DMS 273 (cell line): ENCODE results near the gene C1orf21.

Experiments
- DNase-seq: peaks from one replicate; lab custom pipeline; 2025; ENCODE audit not compliant: unreplicated experiment; lab: John Stamatoyannopoulos, UW

C1orf21 gene

DNA sequence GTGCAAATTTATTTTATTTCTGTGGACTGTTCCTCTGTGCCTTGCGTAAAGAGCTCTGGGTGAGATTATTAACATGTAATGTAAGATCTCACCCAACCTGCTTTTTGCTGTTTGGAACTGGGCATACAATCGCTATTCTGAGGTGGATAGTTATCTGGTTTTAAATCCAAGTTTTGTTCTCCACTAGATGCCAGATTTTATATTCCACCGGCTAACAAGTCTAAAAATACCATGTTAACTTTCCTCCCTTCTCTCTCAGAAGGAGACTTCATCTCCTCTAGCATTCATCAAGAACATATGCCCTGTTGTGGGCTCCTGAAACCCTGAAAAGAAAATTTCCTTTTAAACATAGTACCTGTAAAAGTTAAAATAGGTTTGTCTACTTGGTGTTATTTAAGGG lies 56.4 kb downstream of the C1orf21 start:
- DNase-seq: no peak

- DNase-seq: no peak
Measured at GRCh38 chr1:184443624-184444023, 56.8 kb downstream of the C1orf21 start.

- DNase-seq: no peak
Measured at GRCh38 chr1:184445997-184446396, 59.2 kb downstream of the C1orf21 start.

DNA sequence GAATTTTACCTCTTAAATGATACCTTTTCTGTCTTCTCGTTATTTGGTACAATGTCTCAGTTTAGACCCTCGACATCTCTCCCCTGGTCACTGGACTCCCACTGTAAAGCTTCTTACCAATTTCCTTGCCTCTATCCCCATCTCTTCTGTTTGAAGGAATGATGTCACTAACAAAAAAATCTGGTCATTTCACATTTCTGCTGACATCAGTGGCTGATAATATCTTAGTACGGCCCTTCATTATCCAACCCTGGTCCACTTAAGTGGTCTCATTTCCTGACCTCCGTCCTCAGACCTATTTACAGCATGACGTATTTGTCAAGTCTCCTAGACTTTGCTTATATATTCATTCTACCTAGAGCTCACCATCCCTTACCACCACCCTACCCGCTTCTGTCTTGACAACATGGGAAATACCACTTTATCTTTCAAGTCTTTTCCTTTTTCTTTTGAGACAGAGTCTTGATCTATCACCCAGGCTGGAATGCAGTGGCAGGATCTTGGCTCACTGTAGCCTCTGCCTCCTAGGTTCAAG lies 60.9 kb downstream of the C1orf21 start:
- no peak for DNase-seq

GRCh38 chr1:184449916-184450315 lies 63.1 kb downstream of the C1orf21 start:
- DNase-seq: no peak

- no peak for DNase-seq
Measured at GRCh38 chr1:184455786-184456185, 69.0 kb downstream of the C1orf21 start.

DNA sequence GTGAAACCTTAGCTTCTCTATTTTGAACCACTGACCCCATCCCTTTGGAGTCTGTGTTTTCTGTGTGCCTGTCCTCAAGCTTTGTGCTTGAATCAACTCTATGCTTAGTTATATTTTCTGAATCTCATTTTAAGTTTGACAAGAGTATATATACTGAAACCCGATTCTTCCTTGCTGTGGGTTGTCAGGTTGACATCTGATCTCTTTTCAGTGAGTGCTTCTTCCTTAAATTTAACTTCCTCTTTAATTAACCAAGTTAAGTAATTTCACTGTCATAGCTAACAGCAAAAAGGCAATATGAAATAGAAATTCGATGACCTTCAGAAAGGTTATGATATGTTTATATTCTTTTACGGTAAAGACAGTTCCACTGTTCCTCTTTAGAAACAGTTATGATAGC lies 69.4 kb downstream of the C1orf21 start:
- DNase-seq: no peak

DNA sequence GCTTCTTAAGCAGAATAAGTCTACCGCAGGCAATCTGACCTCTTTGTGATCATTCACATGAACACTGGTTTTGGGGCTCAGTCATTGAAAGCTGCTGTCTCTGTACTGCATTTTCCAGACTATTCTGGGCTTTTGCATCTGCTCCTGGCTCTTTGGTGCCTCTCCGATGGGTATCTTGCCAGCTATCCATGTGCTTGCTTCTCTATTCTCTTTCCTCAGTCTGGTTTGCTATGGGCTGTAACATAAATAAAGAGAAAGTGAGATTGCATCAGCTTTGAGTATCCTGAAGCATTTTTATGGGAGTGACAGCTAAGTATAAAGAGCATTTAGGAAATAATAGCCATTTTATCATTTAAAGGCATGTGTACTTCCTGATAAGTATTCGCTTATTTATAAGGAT lies 70.7 kb downstream of the C1orf21 start:
- no peak for DNase-seq

- DNase-seq: no peak
Measured at GRCh38 chr1:184461321-184461720, 74.5 kb downstream of the C1orf21 start.

DNA sequence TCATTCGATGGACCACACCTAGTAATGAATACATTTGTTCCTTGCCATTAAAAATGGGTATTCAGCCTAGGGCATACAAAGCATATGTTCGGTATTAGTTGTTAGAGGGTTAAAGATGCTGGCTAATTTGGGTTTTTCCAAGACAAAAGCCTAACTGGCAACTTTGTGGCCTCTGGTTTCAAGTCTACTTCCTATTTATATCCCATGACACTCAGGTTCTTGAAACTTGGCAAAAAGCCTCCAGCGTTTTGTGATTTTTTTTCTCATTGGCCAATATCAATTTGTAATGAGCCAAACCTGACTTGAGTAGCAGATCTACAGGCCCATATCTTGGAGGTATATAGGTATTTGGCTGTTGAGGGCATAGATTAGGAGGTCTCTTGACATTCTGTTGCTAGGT lies 75.3 kb downstream of the C1orf21 start:
- no peak for DNase-seq

GRCh38 chr1:184462990-184463389 lies 76.2 kb downstream of the C1orf21 start:
- no peak for DNase-seq

GRCh38 chr1:184463680-184464079 lies 76.9 kb downstream of the C1orf21 start:
- DNase-seq: no peak

DNA sequence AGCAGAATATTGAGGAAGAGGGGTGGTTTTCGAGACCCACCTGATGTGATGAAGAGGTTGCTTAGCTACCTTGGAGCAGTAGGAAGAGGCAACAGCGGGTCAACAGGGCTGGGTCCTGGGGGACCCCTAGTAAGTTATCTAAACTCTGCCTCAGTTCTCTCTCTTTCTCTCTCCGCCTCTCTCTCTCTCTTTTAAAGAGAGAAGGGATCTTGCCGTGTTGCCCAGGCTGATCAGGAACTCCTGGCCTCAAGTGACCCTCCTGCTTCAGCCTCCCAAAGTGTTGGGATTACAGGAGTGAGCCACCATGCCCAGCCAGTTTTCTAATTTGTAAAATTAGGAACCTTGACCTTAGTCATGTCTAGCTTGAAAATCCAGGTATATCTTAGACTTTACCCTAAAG lies 77.9 kb downstream of the C1orf21 start:
- DNase-seq: no peak

DNA sequence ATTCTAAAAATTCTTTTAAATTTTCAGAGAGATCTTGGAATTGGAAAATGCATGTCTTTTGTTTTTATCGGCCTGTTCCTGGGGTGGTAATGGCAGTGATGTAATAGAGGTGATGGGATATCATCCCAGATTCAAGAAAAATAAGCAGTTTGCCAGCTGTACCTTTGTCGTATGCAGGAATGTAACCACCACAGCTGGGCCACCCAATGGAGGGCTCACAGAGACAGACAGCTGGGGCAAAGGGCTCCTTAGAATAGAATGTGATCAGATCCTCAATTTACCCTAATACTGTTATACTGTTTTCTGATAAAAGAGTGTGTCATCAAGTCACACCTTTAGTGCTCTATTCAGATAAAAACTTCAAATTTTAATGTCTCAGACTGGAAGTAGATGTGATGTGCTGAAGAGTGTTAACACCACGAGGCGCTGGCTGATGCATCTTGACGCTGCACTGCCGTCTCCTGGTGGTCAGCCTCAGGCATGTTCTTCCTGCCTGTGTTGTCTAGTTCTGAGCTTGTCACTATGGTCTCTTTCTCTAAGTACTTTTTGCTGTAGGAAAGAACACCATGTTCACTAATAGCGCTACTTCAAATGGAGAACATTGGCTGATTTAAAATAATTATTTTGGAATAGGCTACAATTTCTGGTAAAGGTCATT lies 78.8 kb downstream of the C1orf21 start:
- DNase-seq: no peak

GRCh38 chr1:184467295-184467694 lies 80.5 kb downstream of the C1orf21 start:
- DNase-seq: no peak

- no peak for DNase-seq
Measured at GRCh38 chr1:184469396-184469795, 82.6 kb downstream of the C1orf21 start.

DNA sequence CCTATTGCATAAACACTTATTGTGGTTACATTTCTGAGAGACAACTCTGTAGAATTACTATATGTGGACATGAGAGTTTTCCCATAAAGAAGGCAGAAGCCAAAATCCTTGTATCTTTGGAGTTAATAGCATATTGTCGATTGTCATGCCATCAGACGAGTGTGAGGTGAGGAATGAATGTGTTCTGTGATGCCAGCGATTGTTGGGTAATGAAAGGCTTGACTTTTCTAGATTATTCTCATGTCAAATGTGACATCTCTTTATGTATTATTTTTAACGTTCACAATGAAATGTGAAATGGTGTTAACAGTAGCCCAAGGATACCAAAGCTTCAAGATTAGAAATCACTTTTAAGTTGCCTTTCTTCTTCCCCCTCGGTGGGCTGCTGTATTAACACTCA lies 84.9 kb downstream of the C1orf21 start:
- no peak for DNase-seq

- DNase-seq: no peak
Measured at GRCh38 chr1:184472136-184472535, 85.3 kb downstream of the C1orf21 start.

- no peak for DNase-seq
Measured at GRCh38 chr1:184473176-184473966, 86.5 kb downstream of the C1orf21 start.

DNA sequence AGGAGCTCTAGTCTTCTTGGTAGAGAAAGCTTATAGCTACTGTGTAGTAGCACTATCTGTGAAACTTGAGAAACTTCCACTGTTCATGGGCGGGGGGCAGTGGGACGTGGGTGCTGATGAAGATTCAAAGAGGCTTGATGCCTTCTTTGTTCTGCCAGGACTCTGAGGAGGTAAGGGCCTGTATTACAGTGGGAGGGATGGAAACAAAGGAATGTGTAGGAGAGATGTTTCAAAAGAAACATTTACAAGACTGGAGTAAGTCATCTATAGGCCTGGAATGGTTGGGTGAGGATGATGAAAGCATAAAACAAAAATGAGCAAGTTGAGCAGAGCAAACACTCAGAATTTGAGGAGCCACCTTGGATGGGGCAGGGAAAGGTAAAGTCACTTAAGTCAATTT lies 89.4 kb downstream of the C1orf21 start:
- no peak for DNase-seq

DNA sequence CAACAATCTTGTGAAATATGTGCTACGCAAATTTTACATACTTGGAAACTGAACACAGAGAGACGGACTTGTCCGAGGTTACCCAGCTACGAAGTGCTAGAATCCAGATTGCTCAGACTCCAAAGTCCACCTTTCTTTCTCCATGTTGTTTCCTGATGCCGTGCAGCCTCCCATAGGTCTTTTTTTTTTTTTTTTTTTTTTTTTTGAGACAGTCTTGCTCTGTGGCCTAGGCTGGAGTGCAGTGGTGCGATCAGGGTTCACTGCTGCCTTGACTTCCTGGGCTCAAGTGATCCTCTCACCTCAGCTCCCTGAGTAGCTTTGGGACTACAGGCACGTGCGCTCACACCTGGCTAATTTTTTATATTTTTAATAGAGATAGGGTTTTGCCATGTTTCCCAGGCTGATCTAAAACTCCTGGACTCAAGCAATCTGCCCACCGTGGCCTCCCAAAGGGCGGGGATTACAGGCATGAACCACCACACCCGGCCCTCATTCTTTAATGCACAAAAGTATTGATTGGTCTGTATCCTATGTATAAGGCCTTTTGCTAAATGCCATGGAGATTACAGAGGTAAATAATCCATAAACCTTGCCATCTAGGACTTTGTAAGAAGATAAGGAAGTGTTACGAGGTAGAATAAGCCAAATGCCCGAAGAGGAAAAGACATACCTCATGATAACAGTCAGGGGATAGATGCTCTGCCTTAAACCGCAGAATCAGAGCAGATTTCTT lies 92.8 kb downstream of the C1orf21 start:
- DNase-seq: no peak

- no peak for DNase-seq
Measured at GRCh38 chr1:184480736-184481135, 93.9 kb downstream of the C1orf21 start.
